ENCODE measurements around the gene MMS19.

Gene MMS19

DNA sequence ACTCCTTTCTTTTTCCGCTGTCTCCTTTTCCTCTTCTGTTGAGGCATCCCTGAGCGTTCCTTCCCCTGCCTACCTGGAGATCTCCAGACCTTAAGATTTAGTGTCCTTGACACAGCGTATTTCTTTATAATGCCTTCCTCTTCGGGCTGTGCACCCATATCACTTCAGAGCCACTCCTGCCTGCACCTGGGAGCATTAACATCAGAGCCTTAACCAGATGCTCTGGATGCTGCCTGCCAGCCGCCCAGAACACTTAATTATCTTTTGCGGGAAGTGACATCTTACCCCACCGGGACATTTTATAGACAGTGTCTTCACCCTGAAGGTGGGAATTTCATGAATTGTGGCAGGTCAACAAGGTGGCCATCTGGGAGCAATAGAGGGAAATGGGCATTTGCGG, 24.7 kb upstream of the MMS19 start:
- TF ChIP-seq, protein P1, sequence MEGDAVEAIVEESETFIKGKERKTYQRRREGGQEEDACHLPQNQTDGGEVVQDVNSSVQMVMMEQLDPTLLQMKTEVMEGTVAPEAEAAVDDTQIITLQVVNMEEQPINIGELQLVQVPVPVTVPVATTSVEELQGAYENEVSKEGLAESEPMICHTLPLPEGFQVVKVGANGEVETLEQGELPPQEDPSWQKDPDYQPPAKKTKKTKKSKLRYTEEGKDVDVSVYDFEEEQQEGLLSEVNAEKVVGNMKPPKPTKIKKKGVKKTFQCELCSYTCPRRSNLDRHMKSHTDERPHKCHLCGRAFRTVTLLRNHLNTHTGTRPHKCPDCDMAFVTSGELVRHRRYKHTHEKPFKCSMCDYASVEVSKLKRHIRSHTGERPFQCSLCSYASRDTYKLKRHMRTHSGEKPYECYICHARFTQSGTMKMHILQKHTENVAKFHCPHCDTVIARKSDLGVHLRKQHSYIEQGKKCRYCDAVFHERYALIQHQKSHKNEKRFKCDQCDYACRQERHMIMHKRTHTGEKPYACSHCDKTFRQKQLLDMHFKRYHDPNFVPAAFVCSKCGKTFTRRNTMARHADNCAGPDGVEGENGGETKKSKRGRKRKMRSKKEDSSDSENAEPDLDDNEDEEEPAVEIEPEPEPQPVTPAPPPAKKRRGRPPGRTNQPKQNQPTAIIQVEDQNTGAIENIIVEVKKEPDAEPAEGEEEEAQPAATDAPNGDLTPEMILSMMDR (IDR thresholded peaks at IDR 0.05; ENCODE audit: control insufficient read depth, insufficient read depth, low read depth, low read length, missing control alignments) = no peak
- no peak overlapping the region for H3K4me3 ChIP-seq (ENCODE audit: control insufficient read depth, low read depth, low read length)
- DNase-seq (ENCODE audit: low read depth) = no peak

DNA sequence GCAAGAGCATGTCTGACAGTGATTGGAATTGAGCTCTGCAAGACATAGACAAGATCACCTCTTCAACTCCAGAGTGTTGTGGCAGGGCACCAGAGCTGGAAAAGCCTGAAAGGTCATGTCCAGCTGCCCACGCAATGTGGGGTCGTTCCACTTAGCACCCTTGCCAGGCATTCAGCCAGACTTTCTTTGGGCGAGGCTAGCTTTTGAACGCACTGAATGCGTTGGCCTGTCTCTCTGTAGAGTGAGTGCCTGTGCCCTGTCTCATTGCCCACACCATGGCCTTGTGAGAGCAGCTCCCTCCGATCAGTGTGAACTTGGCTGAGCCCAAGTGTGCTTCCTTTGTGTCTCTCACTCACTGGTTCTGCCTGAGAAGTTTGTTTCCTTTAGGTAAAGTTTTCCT, 23.8 kb upstream of the MMS19 start:
- no peak overlapping the region for H3K4me3 ChIP-seq (ENCODE audit: control insufficient read depth, low read depth, low read length)
- DNase-seq (ENCODE audit: low read depth) = no peak
- TF ChIP-seq, protein P1 (IDR thresholded peaks at IDR 0.05; ENCODE audit: control insufficient read depth, insufficient read depth, low read depth, low read length, missing control alignments) = no peak

DNA sequence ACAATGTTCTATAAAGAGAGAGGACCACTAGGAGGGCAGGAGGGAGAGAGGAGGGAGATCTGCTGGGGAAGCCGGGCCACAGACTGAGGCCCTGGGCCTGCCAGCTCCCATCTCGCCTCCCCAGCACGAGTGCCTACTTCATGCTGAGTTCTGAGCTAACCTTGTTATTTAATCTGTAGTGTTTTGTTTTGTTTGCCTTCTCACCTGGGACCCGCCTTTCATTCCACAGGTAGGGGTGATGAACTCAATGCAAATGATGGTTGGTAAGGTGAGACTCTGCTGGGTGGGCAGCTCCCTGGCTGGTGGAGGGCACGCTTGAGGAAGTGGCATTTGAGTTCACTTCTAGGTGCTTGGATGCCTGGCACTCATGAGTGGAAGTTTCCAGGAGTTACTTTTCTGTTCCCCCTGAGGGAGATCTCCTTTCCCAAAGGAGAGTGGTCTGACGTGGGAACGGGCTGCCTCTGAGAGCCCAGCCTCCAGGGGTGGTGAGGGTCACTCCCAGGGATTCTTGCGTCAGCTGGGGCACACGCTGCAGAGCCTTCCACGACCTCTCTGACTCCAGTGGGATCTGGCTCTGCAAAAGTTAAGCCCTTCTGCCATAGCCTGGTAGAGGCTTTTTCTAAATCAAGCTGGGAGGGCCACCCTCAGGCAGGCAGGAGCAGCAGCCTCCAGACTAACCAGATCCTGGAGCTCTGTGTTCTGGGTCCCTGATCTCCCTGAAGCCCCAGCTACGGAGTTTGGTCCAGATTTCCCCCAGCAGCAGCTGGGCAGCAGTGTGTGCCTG, 22.9 kb upstream of the MMS19 start:
- DNase-seq (ENCODE audit: low read depth) = no peak
- TF ChIP-seq, protein P1 (IDR thresholded peaks at IDR 0.05; ENCODE audit: control insufficient read depth, insufficient read depth, low read depth, low read length, missing control alignments) = no peak
- H3K4me3 ChIP-seq (ENCODE audit: control insufficient read depth, low read depth, low read length) = no peak overlapping the region

DNA sequence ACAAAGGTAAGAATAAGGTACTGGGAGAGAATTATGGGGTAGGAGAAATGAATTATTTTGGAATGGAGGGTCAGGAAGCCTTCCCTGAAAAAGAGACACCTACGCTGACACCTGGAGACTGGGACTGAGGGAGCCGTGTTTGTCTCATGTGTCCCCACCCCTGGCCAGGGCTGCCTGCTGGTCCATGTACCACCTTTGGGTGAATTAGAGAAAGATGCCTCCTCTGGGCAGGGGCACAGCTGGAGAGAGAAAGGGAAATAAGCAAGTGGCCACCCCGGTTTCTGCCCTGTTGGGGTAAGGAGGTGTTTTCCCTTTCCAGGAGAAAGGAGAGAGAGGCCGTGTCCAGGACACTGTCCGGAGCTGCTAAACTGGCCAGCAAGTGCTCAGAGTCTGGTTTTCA, 22.3 kb upstream of the MMS19 start:
- DNase-seq (ENCODE audit: low read depth) = no peak
- TF ChIP-seq, protein P1 (IDR thresholded peaks at IDR 0.05; ENCODE audit: control insufficient read depth, insufficient read depth, low read depth, low read length, missing control alignments) = no peak
- H3K4me3 ChIP-seq (ENCODE audit: control insufficient read depth, low read depth, low read length) = no peak overlapping the region

DNA sequence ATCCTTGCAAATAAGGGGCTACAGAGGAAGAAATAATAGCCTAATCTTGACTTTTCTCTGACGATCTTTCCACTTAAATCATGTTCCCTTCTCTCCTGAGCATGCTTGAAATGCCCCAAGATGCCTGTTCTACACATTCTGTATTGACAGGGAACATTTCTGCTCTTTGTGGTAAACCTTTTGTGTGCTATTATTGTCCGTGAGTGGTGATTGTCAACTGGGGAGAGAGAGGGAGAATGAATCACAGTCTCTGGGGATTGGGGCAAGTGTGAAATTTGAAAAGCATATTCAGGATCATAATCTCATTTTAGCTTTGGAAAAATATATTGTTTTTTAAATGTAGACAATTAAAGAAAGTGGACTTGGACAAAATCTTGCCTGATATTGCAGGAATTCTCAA, 21.1 kb upstream of the MMS19 start:
- no peak for DNase-seq (ENCODE audit: low read depth)
- TF ChIP-seq, protein P1 (IDR thresholded peaks at IDR 0.05; ENCODE audit: control insufficient read depth, insufficient read depth, low read depth, low read length, missing control alignments) = no peak
- H3K4me3 ChIP-seq (ENCODE audit: control insufficient read depth, low read depth, low read length) = no peak overlapping the region

DNA sequence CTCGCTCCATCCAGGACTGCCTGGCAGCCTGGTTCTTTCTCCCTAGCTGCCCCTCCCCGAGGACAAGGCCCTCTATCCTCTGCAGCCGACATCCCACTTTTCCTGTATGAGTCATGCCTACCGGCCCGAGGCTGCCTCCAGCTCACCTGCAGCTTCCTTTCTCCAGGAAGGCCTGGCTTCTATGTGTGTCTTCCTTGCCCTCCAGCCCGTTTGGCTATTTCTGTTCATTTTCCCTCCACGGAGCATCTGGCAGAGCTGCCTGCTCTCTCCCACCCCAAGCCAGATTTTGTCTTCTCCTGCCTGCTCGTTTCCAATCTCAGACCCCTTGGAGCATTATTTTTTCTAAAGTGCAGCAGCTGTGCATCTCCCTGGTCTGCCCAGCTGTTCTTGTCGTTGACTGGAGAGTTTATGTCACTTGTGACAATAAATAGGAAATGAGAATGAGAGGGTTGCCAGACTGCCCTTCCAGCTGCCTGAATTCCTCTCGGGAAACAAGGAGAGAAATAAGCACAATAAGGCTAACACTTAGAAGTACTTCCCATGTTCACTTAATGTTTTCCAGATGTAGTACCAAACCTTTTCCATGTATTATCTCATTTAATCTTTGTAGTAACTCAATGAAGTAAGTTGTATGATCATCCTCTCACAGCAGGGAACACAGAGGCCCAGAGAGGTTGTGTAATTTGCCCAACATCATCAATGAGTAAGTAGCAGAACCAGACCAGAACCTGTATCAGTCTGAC, 20.2 kb upstream of the MMS19 start:
- H3K4me3 ChIP-seq (ENCODE audit: control insufficient read depth, low read depth, low read length) = no peak overlapping the region
- TF ChIP-seq, protein P1 (IDR thresholded peaks at IDR 0.05; ENCODE audit: control insufficient read depth, insufficient read depth, low read depth, low read length, missing control alignments) = no peak
- DNase-seq (ENCODE audit: low read depth) = no peak

Data from AG09309 (cell line).